Endothelial cell (in vitro differentiated cells): ENCODE results near the gene HESX1. TPM values are rescaled to one million over a fixed set of nuclear protein-coding genes. Genes with fewer than 3 reads are reported as not detected.

Experiments used
- DNase-seq: peaks from one replicate; pipeline ENCODE4 v3.0.0; 2021; ENCODE audit warnings: low spot score
- H3K27ac Mint-ChIP-seq: one replicate; pipeline ENCODE4 v1.8.0; 2021; ENCODE audit warnings: mixed read lengths, inconsistent platforms; ENCODE audit not compliant: unreplicated experiment
- H3K27me3 Mint-ChIP-seq: one replicate; pipeline ENCODE4 v1.8.0; 2021; ENCODE audit warnings: mild to moderate bottlenecking, moderate library complexity, mixed read lengths, inconsistent platforms; ENCODE audit not compliant: unreplicated experiment
- H3K36me3 Mint-ChIP-seq: one replicate; pipeline ENCODE4 v1.8.0; 2021; ENCODE audit warnings: mild to moderate bottlenecking, low read depth, mixed read lengths, inconsistent platforms; ENCODE audit not compliant: unreplicated experiment
- H3K4me1 Mint-ChIP-seq: one replicate; pipeline ENCODE4 v1.8.0; 2021; ENCODE audit warnings: mild to moderate bottlenecking, mixed read lengths, inconsistent platforms; ENCODE audit not compliant: unreplicated experiment
- H3K4me3 Mint-ChIP-seq: one replicate; pipeline ENCODE4 v1.8.0; 2021; ENCODE audit warnings: mild to moderate bottlenecking, mixed read lengths, inconsistent platforms; ENCODE audit not compliant: unreplicated experiment
- H3K9me3 Mint-ChIP-seq: one replicate; pipeline ENCODE4 v1.8.0; 2021; ENCODE audit warnings: mixed read lengths, inconsistent platforms; ENCODE audit not compliant: unreplicated experiment
- total RNA-seq: library from RNA; stranded (reverse); fragmentation: NEBNext Ultra II Directional; extraction: Animal tissue kit (Norgen Biotek cat#: 25700); gene quantifications from one replicate; pipeline ENCODE4 v1.2.1, GENCODE V29; 2021; ENCODE audit not compliant: unreplicated experiment
- TF ChIP-seq, protein P1 (sequence below): fragments of 200-600 bp; sonication (generic); IDR thresholded peaks from one replicate; pipeline ENCODE4 v1.5.0; 2021; ENCODE audit warnings: antibody characterized with exemption; ENCODE audit not compliant: unreplicated experiment

The HESX1 gene
- total RNA-seq, 1 donor from 2014 or later, result 1.6 TPM

DNA sequence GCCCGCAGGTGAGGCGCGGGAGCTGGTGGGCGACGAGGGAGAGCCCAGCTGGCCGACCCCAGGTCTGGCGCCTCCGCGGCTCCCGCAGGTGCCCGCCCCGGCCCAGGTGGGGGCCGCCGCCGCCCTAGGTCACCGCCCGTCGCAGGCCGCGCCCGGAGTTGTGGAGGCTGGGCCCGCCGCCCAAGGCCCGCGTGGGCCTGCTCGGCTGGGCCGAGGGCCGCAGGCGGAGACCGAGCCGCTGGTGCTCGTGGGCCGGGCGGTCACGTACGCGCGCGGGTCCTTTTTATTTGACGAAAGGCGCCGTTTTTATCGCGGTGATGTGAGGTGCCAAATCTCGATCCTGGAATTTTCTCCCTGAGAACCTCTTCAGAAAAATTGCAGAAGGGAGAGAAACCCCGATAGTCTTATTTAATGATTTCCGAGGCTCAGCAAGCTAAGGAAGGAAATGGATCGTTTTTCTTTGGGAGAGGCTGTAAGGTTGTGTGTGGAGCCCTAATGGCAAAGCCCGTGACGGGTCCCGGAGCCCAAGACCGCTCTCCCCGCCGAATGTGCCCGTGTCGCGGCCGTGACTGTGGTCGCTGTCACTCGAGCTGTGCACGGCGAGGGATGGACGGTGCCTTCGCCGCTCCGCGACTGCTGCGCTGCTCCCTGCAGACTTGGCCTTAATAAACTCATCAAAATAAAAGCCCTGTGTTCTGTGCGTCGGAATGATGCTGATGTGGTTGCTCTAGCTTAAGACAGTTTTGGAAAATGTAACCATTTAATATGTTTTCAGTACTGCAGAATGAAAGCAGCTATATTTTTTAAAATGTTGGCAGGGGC, 28.4 kb upstream of the HESX1 start:
- Mint-ChIP-seq H3K4me1 (peaks cover 4% of the 10 kb centered on the region), H3K27ac (no peak overlapping the region), H3K27me3 (peaks cover 3% of the 10 kb centered on the region), H3K9me3 (no peaks in the 10 kb centered on the region), H3K36me3 (peaks cover 7% of the 10 kb centered on the region), H3K4me3 (peak overlapping the region; percentile 94)
- peak; percentile 38 for DNase-seq
- TF ChIP-seq, protein P1, sequence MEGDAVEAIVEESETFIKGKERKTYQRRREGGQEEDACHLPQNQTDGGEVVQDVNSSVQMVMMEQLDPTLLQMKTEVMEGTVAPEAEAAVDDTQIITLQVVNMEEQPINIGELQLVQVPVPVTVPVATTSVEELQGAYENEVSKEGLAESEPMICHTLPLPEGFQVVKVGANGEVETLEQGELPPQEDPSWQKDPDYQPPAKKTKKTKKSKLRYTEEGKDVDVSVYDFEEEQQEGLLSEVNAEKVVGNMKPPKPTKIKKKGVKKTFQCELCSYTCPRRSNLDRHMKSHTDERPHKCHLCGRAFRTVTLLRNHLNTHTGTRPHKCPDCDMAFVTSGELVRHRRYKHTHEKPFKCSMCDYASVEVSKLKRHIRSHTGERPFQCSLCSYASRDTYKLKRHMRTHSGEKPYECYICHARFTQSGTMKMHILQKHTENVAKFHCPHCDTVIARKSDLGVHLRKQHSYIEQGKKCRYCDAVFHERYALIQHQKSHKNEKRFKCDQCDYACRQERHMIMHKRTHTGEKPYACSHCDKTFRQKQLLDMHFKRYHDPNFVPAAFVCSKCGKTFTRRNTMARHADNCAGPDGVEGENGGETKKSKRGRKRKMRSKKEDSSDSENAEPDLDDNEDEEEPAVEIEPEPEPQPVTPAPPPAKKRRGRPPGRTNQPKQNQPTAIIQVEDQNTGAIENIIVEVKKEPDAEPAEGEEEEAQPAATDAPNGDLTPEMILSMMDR, result no peak

DNA sequence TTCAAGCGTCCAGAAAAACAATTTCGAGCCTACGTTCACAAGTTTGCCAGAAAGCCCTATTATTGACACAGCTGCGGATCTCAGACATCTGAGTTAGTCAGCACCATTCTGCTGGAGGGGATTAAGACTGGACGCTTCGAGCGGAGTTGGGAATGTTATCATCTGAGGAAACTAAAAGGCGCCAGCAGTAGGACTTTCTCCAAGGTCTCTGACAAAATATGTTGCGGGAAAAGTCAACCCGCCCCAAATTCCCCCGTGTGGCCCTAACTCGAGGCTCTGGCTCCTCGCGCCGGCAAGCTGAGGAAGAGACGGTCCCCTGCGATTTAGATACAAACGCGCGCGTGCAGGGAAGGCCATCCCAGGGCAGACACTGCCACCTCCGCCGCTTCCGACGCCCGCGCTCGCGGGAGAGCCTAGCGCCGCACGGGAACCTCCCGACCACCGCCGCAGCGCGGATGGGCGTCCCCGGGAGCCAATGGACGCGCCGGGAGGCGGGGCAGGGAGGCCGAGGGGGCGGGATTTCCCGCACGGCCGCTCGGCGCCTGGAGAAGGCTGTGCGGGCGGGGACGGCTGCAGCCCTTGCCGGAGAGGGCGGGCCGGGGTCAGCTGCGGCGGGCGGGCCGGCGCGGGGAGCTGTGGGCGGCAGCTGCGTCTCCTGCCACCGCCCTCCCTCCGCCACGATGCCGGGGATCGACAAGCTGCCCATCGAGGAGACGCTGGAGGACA, 27.6 kb upstream of the HESX1 start, which contains the start of gene APPL1:
APPL1 (plus strand) TSS at position 526 of the 726 bp plus-strand sequence; CDS start at position 681, 155 bp downstream.
- peaks cover 3% of the 10 kb centered on the region for H3K27me3 Mint-ChIP-seq
- H3K9me3 Mint-ChIP-seq, result no peaks in the 10 kb centered on the region
- TF ChIP-seq, protein P1, result no peak
- peak; percentile 99 for DNase-seq
- peak within 1 kb of the TSS; percentile 81 for H3K27ac Mint-ChIP-seq
- peaks cover 4% of the 10 kb centered on the region for H3K4me1 Mint-ChIP-seq
- peaks cover 7% of the 10 kb centered on the region for H3K36me3 Mint-ChIP-seq
- peak within 1 kb of the TSS; percentile 94 for H3K4me3 Mint-ChIP-seq

DNA sequence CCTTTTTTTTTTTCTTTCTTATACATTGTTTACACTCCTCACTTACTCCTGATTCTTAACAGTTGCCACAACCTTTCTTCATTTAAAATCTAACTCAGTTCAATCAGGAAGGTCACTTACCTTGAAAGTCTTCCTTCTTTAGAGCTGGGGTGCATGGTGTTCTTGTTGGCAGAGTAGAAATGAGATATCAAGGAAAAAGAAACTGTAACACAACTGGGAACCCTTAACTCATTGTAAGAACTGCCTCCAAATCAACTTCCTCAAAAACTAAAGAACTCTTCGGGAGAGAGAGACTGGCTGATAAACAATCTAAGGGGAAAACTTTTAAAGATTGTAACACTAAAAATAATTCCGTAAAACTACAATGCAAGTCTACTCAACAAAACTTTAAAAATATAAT, 26.4 kb upstream of the HESX1 start:
- Mint-ChIP-seq H3K27ac (no peak overlapping the region), H3K4me1 (peaks cover 4% of the 10 kb centered on the region), H3K36me3 (peaks cover 7% of the 10 kb centered on the region), H3K27me3 (peaks cover 3% of the 10 kb centered on the region), H3K9me3 (no peaks in the 10 kb centered on the region), H3K4me3 (no peak overlapping the region)
- no peak for DNase-seq
- TF ChIP-seq, protein P1, result no peak

DNA sequence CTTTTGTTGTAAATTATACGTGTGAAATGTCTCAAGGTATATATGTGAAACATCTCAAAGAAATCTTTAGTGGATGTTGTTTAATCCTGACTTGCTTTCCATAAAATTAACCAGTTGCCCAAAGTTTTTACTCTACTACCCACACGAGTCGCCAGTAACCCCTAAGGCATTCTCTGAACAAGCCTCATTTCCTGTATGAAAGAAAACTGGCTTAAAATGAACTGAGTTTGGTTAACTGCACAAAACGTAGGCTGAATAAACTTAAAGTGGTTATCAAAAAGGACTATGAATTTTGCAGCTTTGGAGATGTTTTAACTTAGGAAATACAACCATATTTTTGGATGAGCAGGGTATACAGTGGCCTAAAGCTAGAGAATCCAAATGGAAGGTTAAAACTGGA, 25.1 kb upstream of the HESX1 start:
- Mint-ChIP-seq H3K4me1 (peaks cover 4% of the 10 kb centered on the region), H3K36me3 (peaks cover 7% of the 10 kb centered on the region), H3K27ac (no peak overlapping the region), H3K27me3 (peaks cover 3% of the 10 kb centered on the region), H3K9me3 (no peaks in the 10 kb centered on the region), H3K4me3 (no peak overlapping the region)
- no peak for DNase-seq
- TF ChIP-seq, protein P1, result no peak
